Endothelial cell of umbilical vein (primary cell): ENCODE measurements around the gene SLC25A20. TPM values are rescaled to one million over a fixed set of nuclear protein-coding genes. Genes with fewer than 3 reads are reported as not detected.

Source experiments
- BruUV-seq: library from RNA; stranded (reverse); fragments of 400-500 nt; replicated peaks from 2 replicates; lab custom pipeline; 2021; lab: Mats Ljungman, UMichigan
- CTCF ChIA-PET: fragments of 300-600, 350-600 bp; sonication (Branson Sonifier 250); formaldehyde crosslinking; loops from one replicate; lab custom pipeline; 2021; ENCODE audit warnings: antibody characterized with exemption, inconsistent platforms; lab: Charles Lee
- POLR2A ChIA-PET: fragments of 300-600, 350-600 bp; sonication (Branson Sonifier 250); formaldehyde crosslinking; loops from one replicate; lab custom pipeline; 2021; ENCODE audit warnings: antibody characterized with exemption, inconsistent platforms; lab: Charles Lee
- DNase-seq: peaks from one replicate; pipeline ENCODE4 v3.0.0-alpha.2; 2011; ENCODE audit warnings: low read depth, low spot score
- FAIRE-seq: peaks from 2 replicates; lab custom pipeline; 2011; peaks lifted over from hg19 to GRCh38; lab: Jason Lieb, UNC
- H2AFZ ChIP-seq: 2 replicates; pipeline ENCODE4 v1.6.0; 2012; ENCODE audit warnings: low read depth, low read length, control low read depth, inconsistent platforms
- H3K27ac ChIP-seq: 2 replicates; pipeline ENCODE4 v1.5.1; 2011; ENCODE audit warnings: low read depth, mild to moderate bottlenecking, control low read depth, low read length, moderate library complexity; ENCODE audit not compliant: insufficient read depth
- H3K27me3 ChIP-seq, 2 experiments: 2 replicates each; pipeline versions ENCODE4 v1.6.0 to v1.6.1; 2011; ENCODE audit warnings: low read length in 2 of 2, mixed read lengths in 1 of 2; ENCODE audit not compliant: control insufficient read depth in 2 of 2, insufficient read depth in 2 of 2
- H3K36me3 ChIP-seq, 2 experiments: 2 replicates in 1 of 2; 3 replicates in 1 of 2; pipeline ENCODE4 v1.5.1; 2011; ENCODE audit warnings: low read length in 2 of 2, mild to moderate bottlenecking in 1 of 2, moderate library complexity in 1 of 2; ENCODE audit not compliant: control insufficient read depth in 2 of 2, insufficient read depth in 2 of 2; ENCODE audit errors: extremely low read depth in 1 of 2
- H3K4me1 ChIP-seq: 3 replicates; pipeline ENCODE4 v1.5.1; 2011; ENCODE audit warnings: mild to moderate bottlenecking, low read length; ENCODE audit not compliant: control insufficient read depth, insufficient read depth; ENCODE audit errors: extremely low read depth
- H3K4me2 ChIP-seq: 2 replicates; pipeline ENCODE4 v1.6.1; 2011; ENCODE audit warnings: low read length, control low read depth, mixed read lengths; ENCODE audit not compliant: insufficient read depth
- H3K4me3 ChIP-seq, 3 experiments: fragments of 200-600 bp in 1 of 3; sonication (generic), shearing (Covaris generic) in 1 of 3; replicated peaks in 1 of 3; 2 replicates each; pipeline ENCODE4 v1.5.1; 2011 to 2016; ENCODE audit warnings: control low read depth in 3 of 3, low read length in 3 of 3, mild to moderate bottlenecking in 2 of 3, inconsistent platforms in 1 of 3, low read depth in 1 of 3, moderate library complexity in 1 of 3; ENCODE audit not compliant: insufficient read depth in 1 of 3
- H3K79me2 ChIP-seq: 2 replicates; pipeline ENCODE4 v1.6.0; 2012; ENCODE audit warnings: low read length, inconsistent platforms; ENCODE audit not compliant: control insufficient read depth, insufficient read depth
- H3K9ac ChIP-seq: replicated peaks from 2 replicates; pipeline ENCODE3; 2011; ENCODE audit warnings: low read length, control low read depth; ENCODE audit not compliant: insufficient read depth; ENCODE audit errors: extremely low read depth
- H3K9me1 ChIP-seq: replicated peaks from 3 replicates; pipeline ENCODE4 v1.6.0; 2011; ENCODE audit warnings: mild to moderate bottlenecking, low read length; ENCODE audit not compliant: control insufficient read depth, insufficient read depth; ENCODE audit errors: extremely low read depth
- H3K9me3 ChIP-seq: replicated peaks from 2 replicates; pipeline ENCODE4 v1.5.1; 2012; ENCODE audit warnings: low read length, inconsistent platforms; ENCODE audit not compliant: control insufficient read depth, insufficient read depth
- H4K20me1 ChIP-seq: replicated peaks from 2 replicates; pipeline ENCODE3; 2011; ENCODE audit warnings: mild to moderate bottlenecking, low read length; ENCODE audit not compliant: control insufficient read depth, insufficient read depth; ENCODE audit errors: extremely low read depth
- FOS ChIP-seq: IDR thresholded peaks from 2 replicates; pipeline ENCODE4 v1.6.1; 2011; ENCODE audit warnings: mild to moderate bottlenecking, low read length, moderate library complexity, borderline replicate concordance; ENCODE audit not compliant: insufficient read depth
- GATA2 ChIP-seq: IDR thresholded peaks from 2 replicates; pipeline ENCODE4 v1.7.0; 2011; ENCODE audit warnings: low read depth, mild to moderate bottlenecking, moderate library complexity, mixed read lengths, low read length; ENCODE audit not compliant: insufficient read length, insufficient read depth
- JUN ChIP-seq: IDR thresholded peaks from 2 replicates; pipeline ENCODE4 v1.6.1; 2011; ENCODE audit warnings: borderline replicate concordance, low read depth; ENCODE audit not compliant: insufficient read length, insufficient read depth
- POLR2A ChIP-seq: IDR thresholded peaks from 2 replicates; pipeline ENCODE4 v1.6.1; 2012; ENCODE audit warnings: low read depth, mild to moderate bottlenecking, control low read depth, low read length
- dilution Hi-C: fragments of 300-500 bp; cut with MboI; formaldehyde crosslinking; loops from one replicate; pipeline ENCODE4 v1.15.0; 2019; ENCODE audit warnings: low sequenced_read_pairs; ENCODE audit not compliant: extremely low pct_ligation_motif_present
- intact Hi-C: fragments of 100-400 bp; cut with micrococcal nuclease; formaldehyde crosslinking; loops from one replicate; pipeline ENCODE4 v1.10.0; 2022
- polyA plus RNA-seq, 4 experiments: library from polyadenylated mRNA; depleted of rRNA in 3 of 4; stranded (reverse) in 3 of 4; unstranded in 1 of 4; fragments of >200 nt; gene quantifications; 2 replicates each; pipeline versions ENCODE4 v1.2.1 to v1.2.3, GENCODE V29; 2011 to 2012; ENCODE audit warnings: missing spikeins in 1 of 4
- total RNA-seq: library from RNA; stranded (reverse); gene quantifications from 2 replicates; pipeline ENCODE4 v1.2.3, GENCODE V29; 2021

The SLC25A20 gene
- total and polyA plus RNA-seq, 2 donors (not counting 3 experiments of a cell fraction or from before 2014, with no cell fraction given), result 7.9 to 11.0 TPM

DNA sequence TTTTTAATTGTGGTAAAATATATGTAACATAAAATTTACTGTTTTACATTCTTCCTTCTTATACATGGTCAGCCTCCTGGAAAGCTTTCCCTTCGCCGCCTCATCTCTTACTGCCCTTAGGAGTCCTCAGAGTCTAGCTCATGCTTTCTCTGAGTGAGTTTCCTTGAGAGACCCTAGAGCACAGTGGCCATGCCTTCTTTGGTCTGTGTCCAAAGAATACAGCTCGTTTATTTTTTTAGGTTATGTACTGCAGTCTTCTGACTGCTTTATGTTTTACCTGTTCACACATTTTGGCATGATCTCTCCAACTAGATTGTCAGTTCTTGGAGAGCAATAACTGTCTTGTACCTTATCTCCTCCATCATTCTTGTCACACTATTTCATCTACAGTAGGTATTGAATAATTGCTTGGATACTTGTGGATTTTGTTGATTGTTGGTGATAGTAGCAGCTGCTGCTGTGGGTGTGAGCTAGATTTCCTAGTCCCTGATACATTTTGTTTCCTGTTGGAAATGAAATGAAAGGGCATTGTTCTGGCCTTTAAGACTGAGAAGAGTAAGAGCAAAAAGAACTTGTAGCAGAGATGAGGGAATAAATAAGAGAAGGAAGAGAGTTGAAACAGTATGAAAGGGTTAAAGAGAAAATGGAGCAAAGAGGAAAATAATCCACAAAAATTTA lies 30.8 kb upstream of the SLC25A20 start:
- FAIRE-seq (peak; percentile 43), DNase-seq (peak; percentile 84)
- Histone ChIP-seq H3K9me3 (no peaks in the 10 kb centered on the region), H3K27ac (peak overlapping the region; percentile 81), H3K9me1 (no peaks in the 10 kb centered on the region), H4K20me1 (peaks cover 13% of the 10 kb centered on the region), H3K36me3 (peaks cover 2 to 8% of the 10 kb centered on the region in 2 experiments), H2AFZ (no peak overlapping the region), H3K4me3 (peak overlapping the region in 1 of 3 experiments; percentile 10), H3K4me2 (peak overlapping the region; percentile 66), H3K27me3 (no peaks in the 10 kb centered on the region), H3K79me2 (peaks cover 86% of the 10 kb centered on the region), H3K9ac (peak overlapping the region; percentile 26), H3K4me1 (peaks cover 41% of the 10 kb centered on the region)
- TF ChIP-seq GATA2 (peak; percentile 50), POLR2A (no peak)
- dilution Hi-C loops, result no loop called here
- CTCF ChIA-PET, result interaction anchor here (0.7 to 3.9 kb wide), 11 partner anchors 11 to 520 kb away, joined by 3 to 31 read pairs (median 3); partner anchors contain the start of genes ARIH2, P4HTM and WDR6
- BruUV-seq, result no TSS peak
- intact Hi-C loops, result loop anchor here (1.0 kb wide), 1 partner anchor 11 kb away; the partner anchor contains the start of gene ARIH2
- POLR2A ChIA-PET, result interaction anchor here (1.2 to 1.5 kb wide), 2 partner anchors 10 to 92 kb away, joined by 5 to 11 read pairs; partner anchors contain the start of gene NDUFAF3

DNA sequence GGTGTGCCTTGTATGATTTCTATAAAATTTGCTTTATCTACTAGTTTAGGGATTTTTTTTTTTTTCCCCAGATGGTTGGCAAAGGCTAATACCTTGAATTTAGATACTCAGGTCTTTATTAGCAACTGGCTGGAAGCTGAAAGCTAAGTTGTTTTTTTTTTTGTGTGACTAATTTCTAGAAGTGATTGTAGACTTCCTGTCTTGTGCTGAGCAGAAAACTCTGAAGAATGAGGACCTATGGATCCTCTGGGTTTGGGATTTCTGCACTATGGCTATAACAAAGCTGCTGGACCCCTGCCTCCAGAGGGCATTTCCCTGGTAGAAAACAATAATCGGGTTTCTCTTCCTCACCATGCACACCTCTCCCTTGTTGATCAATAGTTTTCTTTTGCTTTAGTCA lies 30.0 kb upstream of the SLC25A20 start:
- no TSS peak for BruUV-seq
- CTCF ChIA-PET, result interaction anchor here (0.7 to 3.9 kb wide), 6 partner anchors 10 to 85 kb away, joined by 3 to 31 read pairs (median 6); partner anchors contain the start of genes ARIH2 and WDR6
- H3K36me3 ChIP-seq, result peaks cover 4 to 10% of the 10 kb centered on the region in 2 experiments
- POLR2A ChIA-PET, result interaction anchor here (1.2 to 1.5 kb wide), 2 partner anchors 9 to 93 kb away, joined by 5 to 11 read pairs; partner anchors contain the start of gene NDUFAF3
- no peak for FAIRE-seq
- peaks cover 41% of the 10 kb centered on the region for H3K4me1 ChIP-seq
- no peak overlapping the region for H3K4me3 ChIP-seq
- no peaks in the 10 kb centered on the region for H3K27me3 ChIP-seq
- no peak overlapping the region for H3K9ac ChIP-seq
- H3K79me2 ChIP-seq, result peaks cover 86% of the 10 kb centered on the region
- H3K9me1 ChIP-seq, result no peaks in the 10 kb centered on the region
- H4K20me1 ChIP-seq, result peaks cover 13% of the 10 kb centered on the region
- peak overlapping the region; percentile 81 for H3K27ac ChIP-seq
- no peaks in the 10 kb centered on the region for H3K9me3 ChIP-seq
- intact Hi-C loops (loop anchor here (1.0 kb wide), 1 partner anchor 10 kb away; the partner anchor contains the start of gene ARIH2), dilution Hi-C loops (no loop called here)
- TF ChIP-seq JUN (no peak), FOS (peak; percentile 57)
- no peak overlapping the region for H2AFZ ChIP-seq
- peak; percentile 60 for DNase-seq
- H3K4me2 ChIP-seq, result peak overlapping the region; percentile 66
